Stimulated activated CD8-positive, alpha-beta memory T cell treated with anti-CD3 and anti-CD28 coated beads, Interleukin-4, amount 100 ng/mL, for 4 hours (primary cell): Measurements from ENCODE around the gene ARHGAP24.
"Not testable (repeated sequence)": the region's sequence is repeated elsewhere in the genome, so short reads cannot be mapped to it uniquely, and the experiment has no call there.

Source experiments
- DNase-seq, 2 donors: peaks; one replicate each; pipeline ENCODE4 v3.0.0-alpha.2; 2020; ENCODE audit warnings: low read depth in 2 of 2, low spot score in 1 of 2

ARHGAP24 gene

DNA sequence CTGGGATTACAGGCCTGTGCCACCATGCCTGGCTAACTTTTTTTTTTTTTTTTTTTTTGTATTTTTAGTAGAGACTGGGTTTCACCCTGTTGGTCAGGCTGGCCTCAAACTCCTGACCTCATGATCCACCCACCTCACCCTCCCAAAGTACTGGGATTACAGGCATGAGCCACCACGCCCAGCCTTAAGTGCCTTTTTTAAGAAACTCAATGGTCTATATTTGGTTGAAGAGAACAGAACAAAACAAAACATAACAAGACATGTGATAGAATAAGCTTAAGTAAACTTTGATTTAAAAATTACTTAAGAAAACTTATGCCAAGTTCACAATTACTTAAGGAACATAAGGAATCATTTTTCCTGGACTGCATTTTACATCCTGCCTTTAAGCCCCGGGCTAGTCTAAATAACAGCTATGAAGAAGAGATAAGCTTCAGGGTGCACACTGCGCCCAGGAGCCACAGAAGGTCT lies 365.1 kb downstream of the ARHGAP24 start:
- not testable (repeated sequence) for DNase-seq

GRCh38 chr4:85842540-85842939 lies 367.6 kb downstream of the ARHGAP24 start:
- DNase-seq: no peak

DNA sequence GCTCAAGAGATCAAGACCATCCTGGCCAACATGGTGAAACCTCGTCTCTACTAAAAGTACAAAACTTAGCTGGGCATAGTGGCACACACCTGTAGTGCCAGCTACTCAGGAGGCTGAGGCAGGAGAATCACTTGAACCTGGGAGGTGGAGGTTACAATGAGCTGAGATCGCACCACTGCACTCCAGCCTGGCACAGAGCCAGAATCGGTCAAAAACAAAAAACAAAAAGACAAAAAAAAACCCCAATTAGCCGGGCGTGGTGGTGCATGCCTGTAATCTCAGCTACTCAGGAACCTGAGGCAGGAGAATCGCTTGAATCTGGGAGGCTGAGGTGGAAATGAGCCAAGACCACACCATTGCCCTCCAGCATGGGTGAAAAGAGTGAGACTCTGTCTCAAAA lies 378.8 kb downstream of the ARHGAP24 start:
- DNase-seq: not testable (repeated sequence)

- DNase-seq: no peak
Measured at GRCh38 chr4:85854546-85854945, 379.6 kb downstream of the ARHGAP24 start.

- no peak for DNase-seq
Measured at GRCh38 chr4:85860066-85860740, 385.3 kb downstream of the ARHGAP24 start.

DNA sequence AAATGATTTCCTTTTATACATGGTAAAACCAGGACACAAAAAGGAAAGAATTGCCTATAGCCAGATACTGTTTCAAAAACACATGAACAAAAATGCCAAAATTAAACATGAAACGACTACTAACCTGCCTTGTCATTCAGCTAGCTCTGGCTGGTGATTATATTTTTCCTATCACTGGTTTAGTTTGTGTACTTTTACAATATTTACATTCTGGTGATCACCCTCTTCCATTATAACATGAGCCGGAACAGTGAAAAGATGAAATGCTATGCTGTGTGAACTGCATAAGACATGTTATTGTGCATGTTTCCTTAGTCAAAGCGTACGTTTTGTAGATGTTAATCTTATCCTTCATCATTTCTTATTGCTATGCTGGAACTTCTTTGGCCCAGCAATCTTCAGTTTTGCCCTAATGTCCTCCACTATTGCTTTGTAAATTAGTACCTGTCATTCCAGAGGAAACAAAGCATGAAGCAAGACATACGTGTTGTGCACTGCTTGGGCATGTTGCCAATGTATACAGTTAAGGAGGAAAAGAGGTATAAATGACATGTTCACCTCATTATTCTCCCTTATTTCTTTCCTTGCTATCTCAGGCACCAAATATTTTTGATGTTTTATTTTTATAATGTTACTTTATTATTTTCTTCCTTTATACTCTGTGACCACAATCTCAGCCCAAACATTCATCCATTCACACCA lies 386.3 kb downstream of the ARHGAP24 start:
- DNase-seq: no peak

DNA sequence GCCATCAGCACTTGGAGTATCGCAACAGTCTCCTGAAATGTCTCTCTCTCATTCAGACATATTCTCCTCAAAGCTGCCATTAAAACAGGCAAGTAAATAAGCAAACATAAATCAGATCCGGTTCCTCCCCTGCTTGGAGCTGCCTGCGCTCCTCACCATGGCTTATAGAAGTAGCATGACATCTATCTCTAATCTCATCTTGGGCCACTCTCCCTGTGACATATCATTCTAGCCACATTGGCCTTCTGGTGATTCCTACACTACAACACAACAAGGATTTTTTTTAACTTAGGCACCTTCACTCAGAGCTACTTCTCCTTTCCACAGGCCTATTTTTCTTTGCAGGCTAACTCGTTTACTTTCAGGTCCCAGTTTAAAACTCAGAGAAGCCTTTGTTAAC lies 387.9 kb downstream of the ARHGAP24 start:
- DNase-seq: no peak

GRCh38 chr4:85864259-85865205 lies 389.6 kb downstream of the ARHGAP24 start:
- no peak for DNase-seq

DNA sequence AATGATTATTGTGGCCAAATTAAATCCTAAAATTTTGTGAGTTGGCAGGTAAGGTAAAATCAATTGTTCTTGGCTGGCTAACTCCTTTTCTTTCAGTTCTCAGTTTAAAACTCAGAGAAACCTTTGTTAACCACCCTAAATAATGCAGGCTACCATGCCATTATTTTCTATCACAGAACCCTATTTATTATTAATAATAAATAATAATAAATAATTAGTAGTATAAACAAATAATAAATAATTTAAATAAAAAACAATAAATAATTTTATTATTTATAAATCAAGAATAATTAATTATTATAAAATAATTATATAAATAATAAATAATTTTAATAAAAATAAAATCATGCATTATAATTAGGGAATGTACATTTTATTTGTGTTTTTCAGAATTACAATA lies 390.3 kb downstream of the ARHGAP24 start:
- no peak for DNase-seq

DNA sequence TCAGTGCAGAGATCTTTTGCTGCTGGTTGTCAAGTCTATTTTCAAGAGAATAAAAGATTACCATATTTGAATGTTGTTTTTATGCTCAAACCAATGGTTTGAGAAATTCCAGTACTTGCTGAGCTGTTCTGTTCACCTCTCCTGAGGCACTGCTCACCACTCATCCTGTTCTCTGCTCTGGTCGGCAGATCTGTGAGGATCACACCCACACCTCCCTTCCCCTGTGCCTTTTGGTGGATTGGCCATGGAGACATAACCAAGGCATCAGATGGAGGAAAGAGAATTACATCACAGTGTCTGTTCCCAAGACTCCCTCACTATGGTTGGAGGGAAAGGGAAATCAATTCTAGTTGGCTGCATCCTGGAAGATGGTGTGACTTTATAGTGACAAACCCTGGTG lies 391.6 kb downstream of the ARHGAP24 start:
- DNase-seq: no peak

- DNase-seq: no peak
Measured at GRCh38 chr4:85867271-85867670, 392.3 kb downstream of the ARHGAP24 start.

DNA sequence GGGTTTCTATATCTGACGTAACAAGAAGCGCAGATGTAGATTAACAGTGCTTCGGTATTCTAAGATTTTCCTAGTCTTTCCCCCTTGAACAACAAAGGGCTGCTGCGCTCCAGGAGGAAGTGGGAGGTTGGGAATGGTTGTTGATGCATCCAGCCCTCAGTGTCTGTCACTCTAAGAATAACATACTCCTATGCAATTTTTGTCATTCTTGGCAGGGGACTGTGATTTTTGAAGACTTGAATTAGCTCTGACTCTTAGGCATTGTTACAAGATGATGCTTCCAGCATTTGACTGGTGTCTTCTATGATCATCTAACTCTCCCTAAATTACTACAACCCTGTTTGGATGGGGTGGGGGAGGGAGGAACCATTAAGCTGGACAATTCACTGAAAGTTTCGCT lies 394.2 kb downstream of the ARHGAP24 start:
- DNase-seq: no peak

- no peak for DNase-seq
Measured at GRCh38 chr4:85870298-85871083, 395.5 kb downstream of the ARHGAP24 start.

DNA sequence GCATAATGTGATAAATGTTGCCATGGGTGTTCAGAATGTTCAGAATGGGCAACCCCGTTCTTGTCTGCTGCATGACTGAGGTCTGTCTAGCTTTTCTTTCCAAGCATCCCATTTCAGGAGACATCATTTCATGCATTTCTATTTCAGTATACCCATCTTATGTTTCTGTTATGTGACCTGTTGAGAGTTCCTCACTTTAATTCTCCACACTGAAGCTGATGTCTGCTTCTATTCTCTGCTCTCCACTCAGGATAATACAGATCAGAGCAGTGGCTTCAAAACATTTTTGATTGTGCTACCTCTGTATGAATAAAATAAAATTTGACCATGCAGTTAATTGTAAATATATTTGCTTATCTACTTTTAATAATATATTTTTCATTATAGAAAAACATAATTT lies 398.6 kb downstream of the ARHGAP24 start:
- DNase-seq: no peak

- DNase-seq: no peak
Measured at GRCh38 chr4:85879518-85879917, 404.6 kb downstream of the ARHGAP24 start.

- no peak for DNase-seq
Measured at GRCh38 chr4:85883180-85883579, 408.2 kb downstream of the ARHGAP24 start.

- DNase-seq: no peak
Measured at GRCh38 chr4:85884251-85884650, 409.3 kb downstream of the ARHGAP24 start.

GRCh38 chr4:85886665-85887064 lies 411.7 kb downstream of the ARHGAP24 start:
- no peak for DNase-seq

DNA sequence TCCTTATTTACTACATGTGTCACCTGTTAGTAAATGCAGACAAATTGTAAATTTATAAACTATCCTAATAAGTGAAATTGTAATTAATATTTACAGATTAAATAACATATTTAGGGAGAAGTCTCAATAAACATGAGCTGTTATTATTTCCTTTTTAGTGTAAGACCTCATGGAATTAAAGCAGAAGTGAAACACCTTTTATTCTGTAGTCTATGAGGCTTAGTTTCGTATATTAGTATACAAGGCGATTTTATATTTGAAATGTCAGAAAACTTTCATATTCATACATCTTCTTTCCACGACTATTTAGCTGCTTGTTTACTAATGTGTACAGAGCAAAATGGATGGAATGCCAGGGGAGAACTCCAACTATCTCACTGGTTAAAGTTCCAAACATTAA lies 414.4 kb downstream of the ARHGAP24 start:
- no peak for DNase-seq

DNA sequence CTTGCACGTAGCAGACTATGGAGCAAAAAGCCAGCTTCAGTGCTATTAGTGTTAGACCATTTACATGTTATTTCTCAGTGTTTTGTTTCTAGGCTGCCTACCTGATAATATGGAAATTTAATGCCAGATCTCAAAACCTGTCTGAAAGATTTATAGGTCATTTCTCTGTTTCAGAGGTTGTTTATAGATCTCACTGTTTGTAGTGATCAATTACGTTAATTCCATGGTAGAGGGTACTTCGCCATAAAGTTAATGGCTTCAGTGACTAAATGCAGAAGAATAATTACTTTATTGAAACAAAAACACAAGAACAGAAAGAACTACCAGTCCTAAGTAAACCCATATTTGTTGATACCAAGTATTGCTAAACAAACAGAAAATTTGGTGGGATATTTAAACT lies 420.8 kb downstream of the ARHGAP24 start:
- DNase-seq: no peak

GRCh38 chr4:85898231-85898630 lies 423.3 kb downstream of the ARHGAP24 start:
- no peak for DNase-seq
